Adrenal gland (tissue), 5 donors: Measurements from ENCODE around the gene ADGRB2.

Experiments used
- POLR2A ChIP-seq, 2 donors: fragments of 450-650 bp; IDR thresholded peaks; one replicate each; pipeline ENCODE4 v1.6.1; 2017; ENCODE audit warnings: antibody characterized with exemption in 2 of 2, mild to moderate bottlenecking in 2 of 2, moderate library complexity in 1 of 2
- TF ChIP-seq, protein P1 (sequence below), 6 experiments: fragments of 450-650 bp in 4 of 6; fragments of 200-600 bp in 2 of 6; sonication (generic) in 1 of 6; IDR thresholded peaks; 1 replicate in 5 of 6; 2 replicates in 1 of 6; pipeline versions ENCODE4 v1.5.1 to v1.8.0; 2016 to 2021; ENCODE audit warnings: antibody characterized with exemption in 6 of 6, mild to moderate bottlenecking in 2 of 6, moderate library complexity in 1 of 6
- donor health status: DM: no; HTN: no; CAD: no.

DNA sequence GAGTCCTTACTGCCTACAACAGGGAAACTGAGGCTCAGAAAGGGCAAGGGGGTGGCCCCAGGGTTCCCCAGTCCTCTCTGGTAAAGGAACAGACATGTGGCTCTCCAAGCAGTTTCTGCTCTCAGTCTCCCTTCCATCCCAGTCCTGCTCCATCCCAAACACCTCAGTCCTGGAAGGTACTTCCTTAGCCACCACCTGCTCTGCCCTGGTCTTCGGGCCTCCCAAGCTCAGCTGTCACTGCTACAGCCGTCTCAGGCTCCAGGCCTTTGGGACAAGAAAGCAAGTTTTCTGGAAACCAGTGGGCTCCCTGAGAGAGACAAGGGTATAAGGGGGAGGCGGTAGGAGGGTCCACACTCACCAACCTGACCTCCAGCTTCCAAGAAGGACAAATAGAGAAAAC lies 23.1 kb upstream of the ADGRB2 start:
- TF ChIP-seq, protein P1, sequence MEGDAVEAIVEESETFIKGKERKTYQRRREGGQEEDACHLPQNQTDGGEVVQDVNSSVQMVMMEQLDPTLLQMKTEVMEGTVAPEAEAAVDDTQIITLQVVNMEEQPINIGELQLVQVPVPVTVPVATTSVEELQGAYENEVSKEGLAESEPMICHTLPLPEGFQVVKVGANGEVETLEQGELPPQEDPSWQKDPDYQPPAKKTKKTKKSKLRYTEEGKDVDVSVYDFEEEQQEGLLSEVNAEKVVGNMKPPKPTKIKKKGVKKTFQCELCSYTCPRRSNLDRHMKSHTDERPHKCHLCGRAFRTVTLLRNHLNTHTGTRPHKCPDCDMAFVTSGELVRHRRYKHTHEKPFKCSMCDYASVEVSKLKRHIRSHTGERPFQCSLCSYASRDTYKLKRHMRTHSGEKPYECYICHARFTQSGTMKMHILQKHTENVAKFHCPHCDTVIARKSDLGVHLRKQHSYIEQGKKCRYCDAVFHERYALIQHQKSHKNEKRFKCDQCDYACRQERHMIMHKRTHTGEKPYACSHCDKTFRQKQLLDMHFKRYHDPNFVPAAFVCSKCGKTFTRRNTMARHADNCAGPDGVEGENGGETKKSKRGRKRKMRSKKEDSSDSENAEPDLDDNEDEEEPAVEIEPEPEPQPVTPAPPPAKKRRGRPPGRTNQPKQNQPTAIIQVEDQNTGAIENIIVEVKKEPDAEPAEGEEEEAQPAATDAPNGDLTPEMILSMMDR (IDR thresholded peaks at IDR 0.05): no peak
- TF ChIP-seq POLR2A (IDR thresholded peaks at IDR 0.05): no peak
